OCI-M2 (cell line): ENCODE results near the gene ABHD16A.
A peak's percentile ranks its signal among the peaks of the same experiment; 100 is the strongest.

ENCODE experiments used
- DNase-seq: peaks from one replicate; lab custom pipeline; 2025; ENCODE audit not compliant: unreplicated experiment; lab: John Stamatoyannopoulos, UW

Gene ABHD16A

GRCh38 chr6:31690231-31691077 is 12.7 kb downstream of the ABHD16A start:
- peak; percentile 70 for DNase-seq

- no peak for DNase-seq
Measured at GRCh38 chr6:31689249-31690110, 13.6 kb downstream of the ABHD16A start.

GRCh38 chr6:31687860-31688693 is 15.0 kb downstream of the ABHD16A start:
- no peak for DNase-seq

- no peak for DNase-seq
Measured at GRCh38 chr6:31687321-31687720, 15.8 kb downstream of the ABHD16A start.

- DNase-seq = no peak
Measured at GRCh38 chr6:31686483-31686882, 16.6 kb downstream of the ABHD16A start.

- DNase-seq = no peak
Measured at GRCh38 chr6:31683591-31683990, 19.5 kb downstream of the ABHD16A start.

- DNase-seq = no peak
Measured at GRCh38 chr6:31681135-31681671, 21.9 kb downstream of the ABHD16A start.

- DNase-seq = no peak
Measured at GRCh38 chr6:31680226-31681134, 22.6 kb downstream of the ABHD16A start, which contains the start of gene LY6G5C. TSS of gene LY6G5C (minus strand) at chr6:31681067. CDS start at chr6:31680373, 694 bp downstream.

GRCh38 chr6:31677955-31678354 is 25.2 kb downstream of the ABHD16A start:
- DNase-seq = no peak

GRCh38 chr6:31676904-31677303 is 26.2 kb downstream of the ABHD16A start:
- no peak for DNase-seq

GRCh38 chr6:31676322-31676903 is 26.7 kb downstream of the ABHD16A start:
- DNase-seq = no peak

GRCh38 chr6:31669676-31670075 is 33.4 kb downstream of the ABHD16A start, which contains the start of gene LY6G5B:
TSS of gene LY6G5B (plus strand) at chr6:31669976. CDS start at chr6:31670951, 975 bp downstream.
- no peak for DNase-seq

GRCh38 chr6:31666337-31666965 is 36.7 kb downstream of the ABHD16A start:
- no peak for DNase-seq

GRCh38 chr6:31665501-31666336 is 37.4 kb downstream of the ABHD16A start, which contains the start of gene CSNK2B:
TSS of gene CSNK2B (plus strand) at chr6:31666080. CDS start at chr6:31666832, 752 bp downstream.
- peak; percentile 93 for DNase-seq

GRCh38 chr6:31664790-31665500 is 38.2 kb downstream of the ABHD16A start, which contains the start of gene GPANK1:
TSS of gene GPANK1 (minus strand) at chr6:31664997. CDS start at chr6:31664478, 519 bp downstream.
- DNase-seq = peak; percentile 68

- no peak for DNase-seq
Measured at GRCh38 chr6:31663961-31664789, 38.9 kb downstream of the ABHD16A start.
